WTC11 (cell line): ENCODE results near the gene STAB2. TPM values are rescaled to one million over a fixed set of nuclear protein-coding genes. Genes with fewer than 3 reads are reported as not detected.

Experiments
- ATAC-seq: fragments of 200-7000 bp; cut with Tn5 transposase; 2 replicates; pipeline ENCODE4 v1.10.0; 2021; ENCODE audit warnings: mild to moderate bottlenecking, moderate library complexity
- CTCF ChIA-PET: fragments of 300-600 bp; sonication (Branson Sonifier 250); formaldehyde crosslinking; loops from one replicate; lab custom pipeline; 2021; ENCODE audit warnings: antibody characterized with exemption; lab: Charles Lee
- POLR2A ChIA-PET: fragments of 350-600 bp; sonication (Branson Sonifier 250); formaldehyde crosslinking; loops from one replicate; lab custom pipeline; 2021; ENCODE audit warnings: antibody characterized with exemption; lab: Charles Lee
- DNase-seq: peaks from one replicate; pipeline ENCODE4 v3.0.0; 2021; ENCODE audit warnings: low spot score
- H3K27ac Mint-ChIP-seq: 2 replicates; pipeline ENCODE4 v1.8.0; 2021; ENCODE audit warnings: mixed read lengths
- H3K27me3 Mint-ChIP-seq: 2 replicates; pipeline ENCODE4 v1.8.0; 2021; ENCODE audit warnings: low read depth, mild to moderate bottlenecking, moderate library complexity, mixed read lengths
- H3K36me3 Mint-ChIP-seq: 2 replicates; pipeline ENCODE4 v1.8.0; 2021; ENCODE audit warnings: mixed read lengths
- H3K4me1 Mint-ChIP-seq: 2 replicates; pipeline ENCODE4 v1.8.0; 2022; ENCODE audit warnings: mixed read lengths
- H3K4me3 Mint-ChIP-seq: 2 replicates; pipeline ENCODE4 v1.8.0; 2021; ENCODE audit warnings: mild to moderate bottlenecking, moderate library complexity, mixed read lengths
- H3K9me3 Mint-ChIP-seq: 2 replicates; pipeline ENCODE4 v1.8.0; 2021; ENCODE audit warnings: mixed read lengths
- ATF6 ChIP-seq: sonication (generic); formaldehyde crosslinking; IDR thresholded peaks from 2 replicates; pipeline ENCODE4 v1.8.1; 2023; ENCODE audit warnings: mild to moderate bottlenecking, missing genetic modification reagents
- E2F5 ChIP-seq: sonication (generic); formaldehyde crosslinking; IDR thresholded peaks from 2 replicates; pipeline ENCODE4 v1.8.1; 2022; ENCODE audit warnings: mild to moderate bottlenecking, moderate library complexity, missing genetic modification reagents
- ERG ChIP-seq: fragments of 250-450 bp; sonication (Bioruptor Pico); IDR thresholded peaks from 2 replicates; pipeline ENCODE4 v1.8.0; 2021; ENCODE audit warnings: mild to moderate bottlenecking
- ETV6 ChIP-seq: sonication (generic); formaldehyde crosslinking; IDR thresholded peaks from 2 replicates; pipeline ENCODE4 v1.8.1; 2022; ENCODE audit warnings: mild to moderate bottlenecking, missing genetic modification reagents
- FOXK1 ChIP-seq: sonication (generic); formaldehyde crosslinking; IDR thresholded peaks from 2 replicates; pipeline ENCODE4 v1.8.0; 2022; ENCODE audit warnings: mild to moderate bottlenecking, moderate library complexity, missing genetic modification reagents
- HMGA2 ChIP-seq: fragments of 250-450 bp; sonication (Bioruptor Pico); IDR thresholded peaks from 2 replicates; pipeline ENCODE4 v1.4.0; 2021; ENCODE audit warnings: mild to moderate bottlenecking, moderate library complexity
- IRF2 ChIP-seq: sonication (generic); formaldehyde crosslinking; IDR thresholded peaks from 2 replicates; pipeline ENCODE4 v1.8.0; 2022; ENCODE audit warnings: low read depth, missing genetic modification reagents, borderline replicate concordance
- NFATC4 ChIP-seq: fragments of 250-450 bp; sonication (Bioruptor Pico); IDR thresholded peaks from 2 replicates; pipeline ENCODE4 v1.9.0; 2021; ENCODE audit warnings: mild to moderate bottlenecking
- NFYB ChIP-seq: sonication (generic); formaldehyde crosslinking; conservative IDR thresholded peaks from 2 replicates; pipeline ENCODE4 v1.8.0; 2022; ENCODE audit warnings: low read depth, missing genetic modification reagents
- NR1H2 ChIP-seq: sonication (generic); formaldehyde crosslinking; IDR thresholded peaks from 2 replicates; pipeline ENCODE4 v1.9.0; 2021; ENCODE audit warnings: mild to moderate bottlenecking, moderate library complexity, missing genetic modification reagents
- RELA ChIP-seq: sonication (generic); formaldehyde crosslinking; IDR thresholded peaks from 2 replicates; pipeline ENCODE4 v1.8.1; 2022; ENCODE audit warnings: missing genetic modification reagents, mild to moderate bottlenecking, borderline replicate concordance
- SMAD3 ChIP-seq: sonication (generic); formaldehyde crosslinking; IDR thresholded peaks from 2 replicates; pipeline ENCODE4 v1.8.0; 2022; ENCODE audit warnings: missing genetic modification reagents, mild to moderate bottlenecking, borderline replicate concordance
- SMAD4 ChIP-seq: sonication (generic); formaldehyde crosslinking; IDR thresholded peaks from 2 replicates; pipeline ENCODE4 v1.8.0; 2022; ENCODE audit warnings: mild to moderate bottlenecking, missing genetic modification reagents
- USF2 ChIP-seq: sonication (generic); formaldehyde crosslinking; IDR thresholded peaks from 2 replicates; pipeline ENCODE4 v1.8.1; 2023; ENCODE audit warnings: mild to moderate bottlenecking, missing genetic modification reagents, moderate library complexity
- ZNF138 ChIP-seq: sonication (generic); formaldehyde crosslinking; conservative IDR thresholded peaks from 2 replicates; pipeline ENCODE4 v1.8.1; 2022; ENCODE audit warnings: mild to moderate bottlenecking, moderate library complexity, missing genetic modification reagents
- ZNF219 ChIP-seq: sonication (generic); formaldehyde crosslinking; IDR thresholded peaks from 2 replicates; pipeline ENCODE4 v1.8.0; 2023; ENCODE audit warnings: missing genetic modification reagents, mild to moderate bottlenecking, borderline replicate concordance
- ZNF263 ChIP-seq: sonication (generic); formaldehyde crosslinking; IDR thresholded peaks from 2 replicates; pipeline ENCODE4 v1.8.1; 2022; ENCODE audit warnings: low read depth, mild to moderate bottlenecking, moderate library complexity, missing genetic modification reagents
- ZNF317 ChIP-seq: sonication (generic); formaldehyde crosslinking; IDR thresholded peaks from 2 replicates; pipeline ENCODE4 v1.8.1; 2023; ENCODE audit warnings: low read depth, mild to moderate bottlenecking, moderate library complexity, missing genetic modification reagents, borderline replicate concordance
- total RNA-seq: library from RNA; stranded (reverse); gene quantifications from 3 replicates; pipeline ENCODE4 v1.2.3, GENCODE V29; 2021
- TF ChIP-seq, protein P1 (sequence below): fragments of 250-450 bp; sonication (Bioruptor Pico); IDR thresholded peaks from 2 replicates; pipeline ENCODE4 v1.9.0; 2021; ENCODE audit warnings: mild to moderate bottlenecking
- TF ChIP-seq, protein P2 (sequence below): sonication (generic); formaldehyde crosslinking; conservative IDR thresholded peaks from 2 replicates; pipeline ENCODE4 v1.8.1; 2023; ENCODE audit warnings: mild to moderate bottlenecking, low read depth, missing genetic modification reagents, moderate library complexity
- TF ChIP-seq, protein P3 (sequence below): sonication (generic); formaldehyde crosslinking; IDR thresholded peaks from 2 replicates; pipeline ENCODE4 v1.8.1; 2022; ENCODE audit warnings: mild to moderate bottlenecking, missing genetic modification reagents, moderate library complexity, borderline replicate concordance

The STAB2 gene
- total RNA-seq, 1 experiment from 2014 or later = 0.48 TPM

GRCh38 chr12:103668520-103668919 lies 81.4 kb downstream of the STAB2 start:
- Mint-ChIP-seq H3K36me3 (no peaks in the 10 kb centered on the region), H3K4me1 (peaks cover 38% of the 10 kb centered on the region), H3K27me3 (no peaks in the 10 kb centered on the region), H3K9me3 (no peaks in the 10 kb centered on the region), H3K4me3 (no peak overlapping the region), H3K27ac (no peak overlapping the region)
- ChIA-PET CTCF (interaction anchor here (1.2 kb wide), 1 partner anchor 36 kb away, joined by 3 read pairs; no protein-coding TSS in a partner anchor), POLR2A (no interaction called here)
- DNase-seq (no peak), ATAC-seq (no peak)
- TF ChIP-seq, protein P1, sequence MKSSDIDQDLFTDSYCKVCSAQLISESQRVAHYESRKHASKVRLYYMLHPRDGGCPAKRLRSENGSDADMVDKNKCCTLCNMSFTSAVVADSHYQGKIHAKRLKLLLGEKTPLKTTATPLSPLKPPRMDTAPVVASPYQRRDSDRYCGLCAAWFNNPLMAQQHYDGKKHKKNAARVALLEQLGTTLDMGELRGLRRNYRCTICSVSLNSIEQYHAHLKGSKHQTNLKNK (CRISPR knock-in tag) = no peak
- no peak for TF ChIP-seq ATF6
- no peak for TF ChIP-seq SMAD3
- TF ChIP-seq, protein P2, sequence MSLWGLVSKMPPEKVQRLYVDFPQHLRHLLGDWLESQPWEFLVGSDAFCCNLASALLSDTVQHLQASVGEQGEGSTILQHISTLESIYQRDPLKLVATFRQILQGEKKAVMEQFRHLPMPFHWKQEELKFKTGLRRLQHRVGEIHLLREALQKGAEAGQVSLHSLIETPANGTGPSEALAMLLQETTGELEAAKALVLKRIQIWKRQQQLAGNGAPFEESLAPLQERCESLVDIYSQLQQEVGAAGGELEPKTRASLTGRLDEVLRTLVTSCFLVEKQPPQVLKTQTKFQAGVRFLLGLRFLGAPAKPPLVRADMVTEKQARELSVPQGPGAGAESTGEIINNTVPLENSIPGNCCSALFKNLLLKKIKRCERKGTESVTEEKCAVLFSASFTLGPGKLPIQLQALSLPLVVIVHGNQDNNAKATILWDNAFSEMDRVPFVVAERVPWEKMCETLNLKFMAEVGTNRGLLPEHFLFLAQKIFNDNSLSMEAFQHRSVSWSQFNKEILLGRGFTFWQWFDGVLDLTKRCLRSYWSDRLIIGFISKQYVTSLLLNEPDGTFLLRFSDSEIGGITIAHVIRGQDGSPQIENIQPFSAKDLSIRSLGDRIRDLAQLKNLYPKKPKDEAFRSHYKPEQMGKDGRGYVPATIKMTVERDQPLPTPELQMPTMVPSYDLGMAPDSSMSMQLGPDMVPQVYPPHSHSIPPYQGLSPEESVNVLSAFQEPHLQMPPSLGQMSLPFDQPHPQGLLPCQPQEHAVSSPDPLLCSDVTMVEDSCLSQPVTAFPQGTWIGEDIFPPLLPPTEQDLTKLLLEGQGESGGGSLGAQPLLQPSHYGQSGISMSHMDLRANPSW (CRISPR knock-in tag) = no peak
- TF ChIP-seq ERG (CRISPR knock-in tag) = no peak
- TF ChIP-seq ZNF263 (CRISPR knock-in tag) = no peak
- TF ChIP-seq NFATC4 (CRISPR knock-in tag) = no peak

GRCh38 chr12:103671367-103671766 lies 84.3 kb downstream of the STAB2 start:
- peaks cover 39% of the 10 kb centered on the region for H3K4me1 Mint-ChIP-seq
- H3K36me3 Mint-ChIP-seq = no peaks in the 10 kb centered on the region
- H3K27ac Mint-ChIP-seq = no peak overlapping the region
- ATAC-seq = no peak
- H3K4me3 Mint-ChIP-seq = no peak overlapping the region
- no peaks in the 10 kb centered on the region for H3K27me3 Mint-ChIP-seq
- no peak for DNase-seq
- CTCF ChIA-PET = interaction anchor here (1.0 to 4.1 kb wide), 2 partner anchors 16 to 39 kb away, joined by 3 to 21 read pairs; no protein-coding TSS in a partner anchor
- no peaks in the 10 kb centered on the region for H3K9me3 Mint-ChIP-seq
- POLR2A ChIA-PET = no interaction called here
- TF ChIP-seq SMAD4 (CRISPR knock-in tag) = no peak
- TF ChIP-seq ZNF138 (CRISPR knock-in tag) = no peak
- no peak for TF ChIP-seq ZNF219 (CRISPR knock-in tag)
- TF ChIP-seq FOXK1 (CRISPR knock-in tag) = no peak
- no peak for TF ChIP-seq NFYB (CRISPR knock-in tag)
- TF ChIP-seq HMGA2 (CRISPR knock-in tag) = no peak
- no peak for TF ChIP-seq NR1H2 (CRISPR knock-in tag)
- no peak for TF ChIP-seq ATF6
- TF ChIP-seq ETV6 = no peak
- TF ChIP-seq ZNF317 (CRISPR knock-in tag) = no peak
- TF ChIP-seq RELA (CRISPR knock-in tag) = no peak
- TF ChIP-seq USF2 (CRISPR knock-in tag) = no peak
- no peak for TF ChIP-seq E2F5
- no peak for TF ChIP-seq ERG (CRISPR knock-in tag)
- no peak for TF ChIP-seq IRF2
- TF ChIP-seq, protein P3, sequence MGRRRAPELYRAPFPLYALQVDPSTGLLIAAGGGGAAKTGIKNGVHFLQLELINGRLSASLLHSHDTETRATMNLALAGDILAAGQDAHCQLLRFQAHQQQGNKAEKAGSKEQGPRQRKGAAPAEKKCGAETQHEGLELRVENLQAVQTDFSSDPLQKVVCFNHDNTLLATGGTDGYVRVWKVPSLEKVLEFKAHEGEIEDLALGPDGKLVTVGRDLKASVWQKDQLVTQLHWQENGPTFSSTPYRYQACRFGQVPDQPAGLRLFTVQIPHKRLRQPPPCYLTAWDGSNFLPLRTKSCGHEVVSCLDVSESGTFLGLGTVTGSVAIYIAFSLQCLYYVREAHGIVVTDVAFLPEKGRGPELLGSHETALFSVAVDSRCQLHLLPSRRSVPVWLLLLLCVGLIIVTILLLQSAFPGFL = no peak
